Neuron (in vitro differentiated cells): ENCODE data around the gene LRGUK.

Experiments
- H2AFZ ChIP-seq: one replicate; pipeline ENCODE4 v1.6.1; 2013; ENCODE audit warnings: low read depth, mild to moderate bottlenecking, inconsistent platforms, low read length, moderate library complexity
- H3K27me3 ChIP-seq: one replicate; pipeline ENCODE4 v1.6.1; 2013; ENCODE audit warnings: low read length; ENCODE audit not compliant: insufficient read depth
- H3K36me3 ChIP-seq: one replicate; pipeline ENCODE4 v1.6.1; 2013; ENCODE audit warnings: low read length; ENCODE audit not compliant: insufficient read depth
- H3K4me1 ChIP-seq: one replicate; pipeline ENCODE4 v1.6.1; 2013; ENCODE audit warnings: low read length; ENCODE audit not compliant: insufficient read depth
- H3K4me3 ChIP-seq: 2 replicates; pipeline ENCODE4 v1.5.1; 2013; ENCODE audit warnings: mild to moderate bottlenecking, low read length, moderate library complexity
- H3K9me3 ChIP-seq: one replicate; pipeline ENCODE4 v1.6.1; 2013; ENCODE audit warnings: low read length

The LRGUK gene

GRCh38 chr7:134179036-134180011 is 52.2 kb downstream of the LRGUK start:
- Histone ChIP-seq H3K36me3 (no peaks in the 10 kb centered on the region), H3K27me3 (no peaks in the 10 kb centered on the region), H3K9me3 (no peaks in the 10 kb centered on the region), H3K4me1 (peaks cover 5% of the 10 kb centered on the region), H2AFZ (no peak overlapping the region), H3K4me3 (no peak overlapping the region)

- H2AFZ ChIP-seq: no peak overlapping the region
These were observed 53.2 kb downstream of the LRGUK start for GRCh38 chr7:134180376-134180775.

GRCh38 chr7:134182078-134182477 is 54.9 kb downstream of the LRGUK start:
- Histone ChIP-seq H2AFZ (no peak overlapping the region), H3K4me1 (peaks cover 8% of the 10 kb centered on the region), H3K4me3 (no peak overlapping the region), H3K36me3 (no peaks in the 10 kb centered on the region), H3K9me3 (no peaks in the 10 kb centered on the region), H3K27me3 (no peaks in the 10 kb centered on the region)

More at GRCh38 chr7:134180376-134180775, 53.2 kb downstream of the LRGUK start:
- no peaks in the 10 kb centered on the region for H3K9me3 ChIP-seq
- H3K27me3 ChIP-seq: no peaks in the 10 kb centered on the region
- no peak overlapping the region for H3K4me3 ChIP-seq
- no peaks in the 10 kb centered on the region for H3K36me3 ChIP-seq
- no peaks in the 10 kb centered on the region for H3K4me1 ChIP-seq

GRCh38 chr7:134184767-134185166 is 57.6 kb downstream of the LRGUK start:
- H3K27me3 ChIP-seq: no peaks in the 10 kb centered on the region
- peaks cover 13% of the 10 kb centered on the region for H3K4me1 ChIP-seq
- H3K36me3 ChIP-seq: no peaks in the 10 kb centered on the region
- H2AFZ ChIP-seq: no peak overlapping the region
- H3K9me3 ChIP-seq: no peaks in the 10 kb centered on the region
- no peak overlapping the region for H3K4me3 ChIP-seq

GRCh38 chr7:134186027-134186426 is 58.9 kb downstream of the LRGUK start:
- Histone ChIP-seq H3K4me3 (no peak overlapping the region), H3K9me3 (no peaks in the 10 kb centered on the region), H3K36me3 (no peaks in the 10 kb centered on the region), H3K27me3 (no peaks in the 10 kb centered on the region), H3K4me1 (peaks cover 13% of the 10 kb centered on the region), H2AFZ (no peak overlapping the region)

- Histone ChIP-seq H3K4me1 (peaks cover 13% of the 10 kb centered on the region), H3K36me3 (no peaks in the 10 kb centered on the region), H2AFZ (no peak overlapping the region), H3K9me3 (no peaks in the 10 kb centered on the region), H3K27me3 (no peaks in the 10 kb centered on the region), H3K4me3 (no peak overlapping the region)
These were observed 59.7 kb downstream of the LRGUK start for GRCh38 chr7:134186801-134187200.

GRCh38 chr7:134187893-134188292 is 60.8 kb downstream of the LRGUK start:
- Histone ChIP-seq H2AFZ (no peak overlapping the region), H3K27me3 (no peaks in the 10 kb centered on the region), H3K36me3 (no peaks in the 10 kb centered on the region), H3K4me1 (peaks cover 13% of the 10 kb centered on the region), H3K9me3 (no peaks in the 10 kb centered on the region), H3K4me3 (no peak overlapping the region)

- H3K27me3 ChIP-seq: no peaks in the 10 kb centered on the region
- H3K9me3 ChIP-seq: no peaks in the 10 kb centered on the region
- peaks cover 13% of the 10 kb centered on the region for H3K4me1 ChIP-seq
- no peak overlapping the region for H3K4me3 ChIP-seq
- H2AFZ ChIP-seq: no peak overlapping the region
- no peaks in the 10 kb centered on the region for H3K36me3 ChIP-seq
These were observed 61.2 kb downstream of the LRGUK start for GRCh38 chr7:134188311-134188710.

- H3K27me3 ChIP-seq: no peaks in the 10 kb centered on the region
- no peak overlapping the region for H3K4me3 ChIP-seq
- H2AFZ ChIP-seq: no peak overlapping the region
- H3K36me3 ChIP-seq: no peaks in the 10 kb centered on the region
- no peaks in the 10 kb centered on the region for H3K9me3 ChIP-seq
- H3K4me1 ChIP-seq: peaks cover 13% of the 10 kb centered on the region
These were observed 62.4 kb downstream of the LRGUK start for GRCh38 chr7:134189559-134189958.

- Histone ChIP-seq H3K36me3 (no peaks in the 10 kb centered on the region), H3K4me3 (no peak overlapping the region), H3K27me3 (no peaks in the 10 kb centered on the region), H2AFZ (no peak overlapping the region), H3K4me1 (peaks cover 7% of the 10 kb centered on the region), H3K9me3 (no peaks in the 10 kb centered on the region)
These were observed 64.7 kb downstream of the LRGUK start for GRCh38 chr7:134191876-134192275.

GRCh38 chr7:134193240-134193639 is 66.1 kb downstream of the LRGUK start:
- H3K27me3 ChIP-seq: no peaks in the 10 kb centered on the region

GRCh38 chr7:134195252-134195651 is 68.1 kb downstream of the LRGUK start:
- H3K36me3 ChIP-seq: no peaks in the 10 kb centered on the region
- H3K4me1 ChIP-seq: no peaks in the 10 kb centered on the region
- H3K27me3 ChIP-seq: no peaks in the 10 kb centered on the region
- H3K9me3 ChIP-seq: no peaks in the 10 kb centered on the region
- H2AFZ ChIP-seq: no peak overlapping the region
- H3K4me3 ChIP-seq: no peak overlapping the region

More at GRCh38 chr7:134193240-134193639, 66.1 kb downstream of the LRGUK start:
- Histone ChIP-seq H2AFZ (no peak overlapping the region), H3K4me3 (no peak overlapping the region), H3K36me3 (no peaks in the 10 kb centered on the region), H3K4me1 (peaks cover 3% of the 10 kb centered on the region), H3K9me3 (no peaks in the 10 kb centered on the region)

GRCh38 chr7:134196439-134196838 is 69.3 kb downstream of the LRGUK start:
- no peak overlapping the region for H3K4me3 ChIP-seq
- H3K9me3 ChIP-seq: no peaks in the 10 kb centered on the region

More at GRCh38 chr7:134196439-134196838, 69.3 kb downstream of the LRGUK start:
- Histone ChIP-seq H3K27me3 (no peaks in the 10 kb centered on the region), H3K4me1 (no peaks in the 10 kb centered on the region), H3K36me3 (no peaks in the 10 kb centered on the region), H2AFZ (no peak overlapping the region)
